ENCODE measurements around the gene MBTPS2. TPM values are rescaled to one million over a fixed set of nuclear protein-coding genes. Genes with fewer than 3 reads are reported as not detected.

The MBTPS2 gene
- total and polyA plus RNA-seq, 12 donors = 2.0 to 14.2 (median 12.1) TPM

GRCh38 chrX:21930986-21931385, 91.6 kb downstream of the MBTPS2 start:
- Histone ChIP-seq H3K9me3 (no peaks in the 10 kb centered on the region), H3K27me3 (no peaks in the 10 kb centered on the region), H3K27ac (no peak overlapping the region), H3K4me1 (peaks cover 0 to 22% (median 5%) of the 10 kb centered on the region in 9 donors), H3K4me3 (no peak overlapping the region), H3K36me3 (no peaks in the 10 kb centered on the region)
- DNase-seq (no peak), ATAC-seq (no peak)
- 94 to 100% methylated on average over 1 of the region's 1 CpG for WGBS, 2 donors
- intact Hi-C loops (cut with DNase I) = no loop called here
- TF ChIP-seq, protein P1, sequence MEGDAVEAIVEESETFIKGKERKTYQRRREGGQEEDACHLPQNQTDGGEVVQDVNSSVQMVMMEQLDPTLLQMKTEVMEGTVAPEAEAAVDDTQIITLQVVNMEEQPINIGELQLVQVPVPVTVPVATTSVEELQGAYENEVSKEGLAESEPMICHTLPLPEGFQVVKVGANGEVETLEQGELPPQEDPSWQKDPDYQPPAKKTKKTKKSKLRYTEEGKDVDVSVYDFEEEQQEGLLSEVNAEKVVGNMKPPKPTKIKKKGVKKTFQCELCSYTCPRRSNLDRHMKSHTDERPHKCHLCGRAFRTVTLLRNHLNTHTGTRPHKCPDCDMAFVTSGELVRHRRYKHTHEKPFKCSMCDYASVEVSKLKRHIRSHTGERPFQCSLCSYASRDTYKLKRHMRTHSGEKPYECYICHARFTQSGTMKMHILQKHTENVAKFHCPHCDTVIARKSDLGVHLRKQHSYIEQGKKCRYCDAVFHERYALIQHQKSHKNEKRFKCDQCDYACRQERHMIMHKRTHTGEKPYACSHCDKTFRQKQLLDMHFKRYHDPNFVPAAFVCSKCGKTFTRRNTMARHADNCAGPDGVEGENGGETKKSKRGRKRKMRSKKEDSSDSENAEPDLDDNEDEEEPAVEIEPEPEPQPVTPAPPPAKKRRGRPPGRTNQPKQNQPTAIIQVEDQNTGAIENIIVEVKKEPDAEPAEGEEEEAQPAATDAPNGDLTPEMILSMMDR (IDR thresholded peaks at IDR 0.05) = no peak

DNA sequence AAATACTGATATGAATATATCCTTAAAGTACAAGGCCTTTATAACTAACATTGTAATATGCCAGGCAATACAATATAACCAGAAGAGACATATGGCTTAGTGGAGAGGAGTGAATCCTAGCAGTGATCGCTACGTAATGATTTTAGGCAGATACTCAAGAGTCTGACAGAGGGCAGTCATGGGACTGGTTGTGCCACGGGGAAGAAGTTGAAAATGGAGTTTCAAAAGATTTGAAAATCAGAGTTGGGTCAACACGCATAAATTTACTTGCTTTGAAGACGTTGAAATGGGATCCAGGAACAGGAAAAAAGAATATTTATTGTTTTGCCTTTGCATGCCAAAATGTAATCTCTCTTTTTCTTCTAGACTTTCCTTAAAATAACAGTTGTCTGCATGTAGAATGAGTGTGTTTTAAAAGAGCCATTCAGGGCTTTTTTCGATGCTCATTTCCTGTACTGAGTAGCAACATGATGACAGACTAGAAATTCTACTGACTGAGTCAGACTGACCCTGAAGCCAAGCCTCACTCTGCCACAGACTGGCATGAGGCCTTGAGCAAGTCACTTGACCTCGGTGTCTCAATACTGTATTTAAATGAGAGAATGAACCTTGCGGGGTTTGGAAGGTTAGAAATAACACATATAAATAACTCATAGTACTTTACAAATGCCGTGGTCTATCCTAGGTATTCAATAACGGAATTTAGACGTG, 93.0 kb downstream of the MBTPS2 start:
- Histone ChIP-seq H3K27me3 (no peaks in the 10 kb centered on the region), H3K4me3 (no peak overlapping the region), H3K36me3 (no peaks in the 10 kb centered on the region), H3K9me3 (no peaks in the 10 kb centered on the region), H3K4me1 (peaks cover 0 to 7% (median 0%) of the 10 kb centered on the region in 9 donors), H3K27ac (peak overlapping the region in 2 of 10 donors; percentile 13 to 71)
- intact Hi-C loops (cut with DNase I) = no loop called here
- TF ChIP-seq, protein P1 (IDR thresholded peaks at IDR 0.05) = no peak
- DNase-seq (no peak), ATAC-seq (peak in 2 of 8 donors; percentile 61 to 89)
- WGBS, 2 donors = 69 to 75% methylated on average over 11 of the region's 11 CpGs

DNA sequence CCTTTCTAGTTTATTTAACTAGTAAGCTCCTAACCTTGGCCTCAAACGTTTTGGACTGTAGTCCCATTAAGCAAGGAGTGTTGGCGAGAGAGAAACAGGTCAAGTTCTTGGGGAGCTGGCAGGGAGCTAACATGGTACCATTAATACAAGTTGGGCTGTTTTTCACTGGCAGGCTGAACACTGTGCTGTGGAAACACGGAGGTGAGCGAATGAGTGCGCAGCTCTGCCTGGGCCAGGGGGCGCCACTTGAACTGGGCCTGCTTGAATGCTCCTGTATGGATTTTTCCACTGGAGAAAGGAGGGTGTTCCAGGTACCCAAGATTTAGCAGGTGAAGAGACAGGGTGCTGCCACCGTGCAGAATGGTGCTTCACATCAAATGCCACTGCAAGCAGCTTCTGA, 93.7 kb downstream of the MBTPS2 start:
- peak overlapping the region in 1 of 10 donors; percentile 71 for H3K27ac ChIP-seq
- DNase-seq = no peak
- no peaks in the 10 kb centered on the region for H3K9me3 ChIP-seq
- no peak overlapping the region for H3K4me3 ChIP-seq
- WGBS, 2 donors = 78 to 87% methylated on average over 7 of the region's 7 CpGs
- H3K27me3 ChIP-seq = no peaks in the 10 kb centered on the region
- TF ChIP-seq, protein P1 (IDR thresholded peaks at IDR 0.05) = no peak
- ATAC-seq = no peak
- H3K36me3 ChIP-seq = no peaks in the 10 kb centered on the region
- H3K4me1 ChIP-seq = peaks cover 0 to 6% (median 0%) of the 10 kb centered on the region in 9 donors
- intact Hi-C loops (cut with DNase I) = no loop called here

DNA sequence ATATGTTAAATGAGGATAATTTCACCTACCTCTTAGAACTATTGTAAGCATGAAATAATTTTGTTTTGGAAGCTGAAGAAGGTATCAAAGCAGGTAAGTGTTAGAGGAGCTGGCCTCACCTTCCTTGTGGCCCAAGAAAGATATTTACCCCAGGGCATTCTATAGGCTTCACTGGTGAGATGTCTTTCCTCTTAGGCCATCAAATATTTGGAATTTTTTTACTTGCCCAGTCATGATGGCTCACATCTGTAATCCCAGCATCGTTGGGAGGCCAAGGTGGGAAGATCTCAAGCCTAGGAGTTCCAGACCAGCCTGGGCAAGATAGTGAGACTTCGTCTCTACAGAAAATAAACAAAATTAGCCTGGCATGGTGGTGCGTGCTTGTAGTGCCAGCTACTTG, 95.0 kb downstream of the MBTPS2 start:
- H3K36me3 ChIP-seq = no peaks in the 10 kb centered on the region
- DNase-seq (no peak), ATAC-seq (no peak)
- H3K27ac ChIP-seq = no peak overlapping the region
- H3K4me1 ChIP-seq = peaks cover 0 to 6% (median 0%) of the 10 kb centered on the region in 9 donors
- TF ChIP-seq, protein P1 (IDR thresholded peaks at IDR 0.05) = no peak
- H3K4me3 ChIP-seq = no peak overlapping the region
- WGBS, 2 donors = 76 to 86% methylated on average over 3 of the region's 3 CpGs
- H3K9me3 ChIP-seq = no peaks in the 10 kb centered on the region
- intact Hi-C loops (cut with DNase I) = no loop called here
- no peaks in the 10 kb centered on the region for H3K27me3 ChIP-seq

Other genes starting within 250 kb of the MBTPS2 start
- gene KLHL34, start 181.3 kb upstream of the MBTPS2 start, total RNA-seq = 10 to 100 TPM in 4 of 10 donors, 1 to 10 TPM in 6; 2.3 to 17.5 (median 7.4) TPM
- gene KLHL34, start 181.3 kb upstream of the MBTPS2 start, polyA plus RNA-seq = 1 to 10 TPM; 1.1 to 1.8 TPM
- gene SMPX, start 81.5 kb upstream of the MBTPS2 start, total RNA-seq = 100 to 1,000 TPM; 525 to 894 (median 704) TPM
- 100 to 1,000 TPM; 171 to 436 TPM for gene SMPX, start 81.5 kb upstream of the MBTPS2 start, polyA plus RNA-seq
- 1 to 10 TPM in 2 of 10 donors, under 1 TPM in 8; 0.41 to 1.2 (median 0.72) TPM for gene YY2, start 16.4 kb downstream of the MBTPS2 start, total RNA-seq
- 1 to 10 TPM in 1 of 2 donors, under 1 TPM in 1; 0.61 to 1.4 TPM for gene YY2, start 16.4 kb downstream of the MBTPS2 start, polyA plus RNA-seq
- gene SMS, start 101.1 kb downstream of the MBTPS2 start, total RNA-seq = 10 to 100 TPM; 44.0 to 70.9 (median 53.5) TPM
- 10 to 100 TPM; 22.3 to 65.4 TPM for gene SMS, start 101.1 kb downstream of the MBTPS2 start, polyA plus RNA-seq
- gene PHEX, start 192.7 kb downstream of the MBTPS2 start, total RNA-seq = under 1 TPM in 8 of 10 donors, not detected in 2; 0.07 to 0.36 (median 0.21) TPM
- under 1 TPM in 1 of 2 donors, not detected in 1; 0.01 TPM for gene PHEX, start 192.7 kb downstream of the MBTPS2 start, polyA plus RNA-seq